ENCODE data around the gene CPLANE2.

GRCh38 chr1:16183765-16184556 lies 53.0 kb downstream of the CPLANE2 start:
- TF ChIP-seq CTCF (IDR thresholded peaks at IDR 0.05 in 8 of 11, conservative IDR thresholded peaks at IDR 0.05 in 3 of 11), result no peak
- no peak for TF ChIP-seq POLR2A (IDR thresholded peaks at IDR 0.05)
- TF ChIP-seq POLR2AphosphoS5 (IDR thresholded peaks at IDR 0.05), result no peak

All from spleen (tissue), 7 donors.